AML-193 (cell line): ENCODE measurements around the gene MIPOL1.
"Not testable (repeated sequence)": the region's sequence is repeated elsewhere in the genome, so short reads cannot be mapped to it uniquely, and the experiment has no call there.

ENCODE experiments used
- DNase-seq, 2 experiments: peaks; one replicate each; lab custom pipeline; 2025; lab: John Stamatoyannopoulos, UW

Gene MIPOL1

DNA sequence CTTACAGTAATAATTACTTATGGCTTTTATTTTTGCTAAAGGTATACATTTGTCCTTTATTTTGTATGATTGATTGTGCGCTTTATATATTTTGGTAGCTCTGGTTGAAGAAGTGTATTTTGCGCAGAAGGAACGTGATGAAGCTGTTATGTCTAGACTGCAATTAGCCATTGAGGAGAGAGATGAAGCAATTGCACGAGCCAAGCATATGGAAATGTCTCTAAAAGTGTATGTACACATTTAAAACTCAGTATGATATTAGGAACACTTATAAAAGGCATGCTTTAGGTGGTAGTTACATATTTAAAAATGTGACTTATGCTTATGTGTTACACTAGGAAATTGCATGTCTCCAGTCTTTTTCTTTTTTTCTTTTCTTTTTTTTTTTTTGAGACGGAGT lies 87.5 kb downstream of the MIPOL1 start:
- DNase-seq: no peak

GRCh38 chr14:37289688-37290087 lies 92.0 kb downstream of the MIPOL1 start:
- DNase-seq: no peak

DNA sequence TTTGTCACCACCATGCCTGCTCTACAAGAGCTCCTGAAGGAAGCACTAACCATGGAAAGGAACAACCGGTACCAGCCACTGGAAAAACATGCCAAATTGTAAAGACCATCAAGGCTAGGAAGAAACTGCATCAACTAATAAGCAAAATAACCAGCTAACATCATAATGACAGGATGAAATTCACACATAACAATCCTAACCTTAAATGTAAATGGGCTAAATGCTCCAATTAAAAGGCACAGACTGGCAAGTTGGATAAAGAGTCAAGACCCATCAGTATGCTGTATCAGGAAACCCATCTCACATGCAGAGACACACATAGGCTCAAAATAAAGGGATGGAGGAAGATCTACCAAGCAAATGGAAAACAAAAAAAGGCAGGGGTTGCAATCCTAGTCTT lies 97.5 kb downstream of the MIPOL1 start:
- DNase-seq: not testable (repeated sequence)

DNA sequence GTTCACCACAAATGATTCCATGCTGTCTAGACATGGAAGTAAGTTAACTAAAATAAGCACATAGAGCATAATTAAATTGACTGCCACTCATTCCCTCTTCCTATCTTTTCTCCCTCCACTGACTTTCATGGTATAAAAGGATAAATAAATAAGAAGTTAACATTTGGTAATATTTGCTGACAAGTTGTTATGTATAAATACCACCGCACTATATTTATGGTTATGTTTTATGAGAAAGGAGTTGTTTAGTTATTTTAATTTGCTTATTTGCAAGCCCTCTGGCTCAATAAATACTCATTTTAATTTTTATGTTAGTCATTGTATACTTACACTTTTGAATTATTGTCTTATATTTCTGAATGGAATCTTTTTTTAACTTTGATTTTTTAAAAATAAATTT lies 113.5 kb downstream of the MIPOL1 start:
- no peak for DNase-seq

DNA sequence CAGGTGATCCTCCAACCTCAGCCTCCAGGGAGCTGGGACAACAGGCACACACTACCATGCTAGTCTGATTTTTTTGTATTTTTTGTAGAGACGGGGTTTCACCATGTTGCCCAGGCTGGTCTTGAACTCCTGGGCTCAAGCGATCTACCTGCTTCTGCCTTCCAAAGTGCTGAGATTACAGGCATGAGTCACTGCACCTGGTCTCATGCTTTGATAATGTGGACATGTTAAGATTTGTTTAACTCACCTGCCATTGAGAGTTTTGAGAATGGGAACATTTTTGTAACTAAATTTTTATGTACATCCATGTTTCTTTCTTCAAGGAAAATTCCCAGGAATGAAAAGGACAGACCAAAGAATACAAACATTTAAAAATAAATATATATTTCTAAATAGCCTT lies 121.2 kb downstream of the MIPOL1 start:
- no peak for DNase-seq

DNA sequence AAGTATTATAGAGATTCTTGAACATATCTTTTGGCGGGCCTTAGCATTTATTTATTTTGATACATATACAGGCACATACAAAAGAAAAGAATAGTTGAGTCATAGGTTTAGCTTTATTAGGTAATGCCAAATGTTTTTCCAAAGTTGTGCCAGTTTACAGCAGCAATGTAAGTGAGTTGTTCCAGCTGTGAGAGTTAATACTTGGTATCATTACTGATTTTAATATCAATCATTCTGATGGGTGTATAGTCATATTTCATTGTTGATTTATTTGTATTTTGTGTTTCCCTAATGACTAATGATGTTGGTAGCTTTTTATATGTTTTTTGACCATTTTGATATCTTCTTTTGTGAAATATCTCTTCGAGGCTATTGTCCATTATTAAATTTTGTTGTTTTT lies 122.4 kb downstream of the MIPOL1 start:
- DNase-seq: no peak

GRCh38 chr14:37325332-37325731 lies 127.6 kb downstream of the MIPOL1 start:
- DNase-seq: no peak

DNA sequence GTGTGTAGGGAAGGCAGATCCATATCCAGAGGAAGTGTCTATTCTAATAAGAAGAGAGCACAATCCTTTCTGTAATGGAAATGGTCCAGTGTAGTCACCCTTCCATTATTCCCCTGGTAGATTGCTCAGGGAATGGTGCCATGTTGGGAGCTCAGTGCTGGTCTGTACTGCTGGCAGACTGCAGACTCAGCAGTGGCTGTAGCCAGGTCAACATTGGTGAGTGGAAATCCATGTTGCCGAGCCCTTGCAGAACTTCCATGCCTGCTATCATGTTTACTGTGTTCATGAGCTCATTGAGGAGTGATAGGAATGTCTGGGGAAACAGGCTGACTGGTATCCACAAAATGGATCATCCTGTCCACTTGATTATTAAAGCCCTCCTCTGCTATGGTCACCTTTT lies 128.7 kb downstream of the MIPOL1 start:
- DNase-seq: no peak

GRCh38 chr14:37327933-37328332 lies 130.2 kb downstream of the MIPOL1 start:
- DNase-seq: not testable (repeated sequence)

GRCh38 chr14:37328673-37329072 lies 130.9 kb downstream of the MIPOL1 start:
- DNase-seq: no peak

- no peak for DNase-seq
Measured at GRCh38 chr14:37329189-37330001, 131.7 kb downstream of the MIPOL1 start.

- DNase-seq: no peak
Measured at GRCh38 chr14:37330910-37331309, 133.2 kb downstream of the MIPOL1 start.

- no peak for DNase-seq
Measured at GRCh38 chr14:37340353-37340752, 142.6 kb downstream of the MIPOL1 start.

- DNase-seq: no peak
Measured at GRCh38 chr14:37343307-37344094, 145.8 kb downstream of the MIPOL1 start.

DNA sequence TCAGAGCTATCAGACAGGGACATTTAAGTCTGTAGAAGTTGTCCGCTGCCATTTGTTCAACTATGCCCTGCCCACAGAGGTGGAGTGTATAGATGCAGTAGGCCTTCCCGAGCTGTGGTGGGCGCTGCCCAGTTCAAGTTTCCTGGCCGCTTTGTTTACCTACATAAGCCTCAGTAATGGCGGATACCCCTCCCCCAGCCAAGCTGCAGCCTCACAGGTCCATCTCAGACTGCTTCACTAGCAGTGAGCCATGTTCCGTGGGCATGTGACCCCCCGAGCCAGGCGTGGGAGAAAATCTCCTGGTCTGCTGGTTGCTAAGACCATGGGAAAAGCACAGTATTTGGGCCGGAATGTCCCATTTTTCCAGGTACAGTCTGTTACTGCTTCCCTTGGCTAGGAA lies 165.9 kb downstream of the MIPOL1 start:
- no peak for DNase-seq

DNA sequence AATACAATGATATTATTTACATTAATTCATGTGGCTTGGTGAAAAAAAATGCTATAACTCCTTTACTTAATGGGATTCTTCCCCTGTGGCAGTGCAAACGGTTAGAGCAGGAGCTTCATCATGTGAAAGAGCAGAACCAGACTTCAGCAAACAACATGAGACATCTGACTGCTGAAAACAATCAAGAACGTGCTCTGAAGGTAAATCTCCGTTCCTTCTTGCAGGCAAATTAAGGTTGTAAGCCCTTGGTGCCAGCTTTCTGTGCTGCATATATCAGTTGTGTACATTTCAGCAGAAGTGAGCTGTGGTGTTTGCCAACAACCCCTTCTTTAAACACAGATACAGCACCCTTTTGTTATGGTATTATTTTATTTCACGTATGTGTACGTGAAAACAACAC lies 171.7 kb downstream of the MIPOL1 start:
- DNase-seq: no peak

DNA sequence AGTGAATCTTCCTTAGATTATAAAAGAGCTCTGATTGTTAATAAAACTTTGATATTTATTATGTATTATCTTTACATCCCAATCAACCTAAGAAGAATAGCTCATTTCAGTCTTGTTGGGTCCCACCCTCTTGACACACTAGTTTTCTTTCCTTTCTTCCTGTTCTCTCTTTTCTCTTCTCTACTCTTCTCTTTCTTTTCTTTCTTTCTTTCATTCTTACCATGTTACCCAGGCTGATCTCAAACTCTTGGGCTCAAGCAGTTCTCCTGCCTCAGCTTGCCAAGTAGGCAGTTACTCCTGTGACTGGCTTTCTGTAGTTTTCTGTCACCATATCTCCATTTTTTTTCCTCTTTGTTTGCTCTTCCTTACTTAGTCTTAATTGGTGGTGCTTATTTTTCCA lies 177.8 kb downstream of the MIPOL1 start:
- no peak for DNase-seq

DNA sequence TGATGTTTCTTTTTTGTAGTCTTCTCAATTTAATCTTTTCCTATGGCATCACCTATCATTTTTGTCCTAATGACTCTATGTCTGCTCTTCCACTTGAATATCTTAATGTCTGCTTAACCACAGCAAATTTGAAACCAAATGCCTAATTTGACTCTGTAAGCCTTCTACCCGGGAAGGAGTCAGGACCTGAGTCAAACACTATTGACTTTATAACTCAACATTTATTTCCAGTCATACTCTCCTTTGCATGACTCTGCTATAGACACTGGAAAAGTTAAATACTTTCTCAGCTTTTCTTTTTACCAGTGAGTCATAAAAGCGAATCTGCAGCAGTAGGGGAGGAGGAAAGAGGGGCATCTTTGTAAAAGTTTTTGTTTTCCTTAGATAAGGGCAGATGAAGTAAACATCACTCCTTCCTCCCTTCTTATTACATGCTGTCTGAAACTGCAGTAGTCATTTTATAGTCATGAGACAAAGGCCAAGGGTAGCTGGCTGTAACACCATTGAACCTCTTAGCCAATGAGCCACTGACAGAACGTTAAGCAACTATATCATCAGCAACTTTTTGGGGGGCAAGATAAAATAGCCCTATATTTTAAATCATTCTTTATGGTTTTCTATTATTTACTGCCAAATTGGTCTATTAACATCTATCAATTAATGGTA lies 179.3 kb downstream of the MIPOL1 start:
- no peak for DNase-seq

- DNase-seq: no peak
Measured at GRCh38 chr14:37384870-37385596, 187.3 kb downstream of the MIPOL1 start.

- DNase-seq: not testable (repeated sequence)
Measured at GRCh38 chr14:37397157-37397940, 199.6 kb downstream of the MIPOL1 start.

- DNase-seq: no peak
Measured at GRCh38 chr14:37397941-37398215, 200.1 kb downstream of the MIPOL1 start.

- DNase-seq: no peak
Measured at GRCh38 chr14:37399517-37399916, 201.8 kb downstream of the MIPOL1 start.
